Glutamatergic neuron (in vitro differentiated cells): ENCODE measurements around the gene SUGCT. TPM values are rescaled to one million over a fixed set of nuclear protein-coding genes. Genes with fewer than 3 reads are reported as not detected.

Experiments used
- DNase-seq: peaks from one replicate; pipeline ENCODE4 v3.0.0; 2022
- H3K27ac Mint-ChIP-seq: one replicate; pipeline ENCODE4 v1.8.0; 2020; ENCODE audit warnings: mild to moderate bottlenecking, mixed read lengths, inconsistent platforms; ENCODE audit not compliant: unreplicated experiment
- H3K27me3 Mint-ChIP-seq: one replicate; pipeline ENCODE4 v1.8.0; 2020; ENCODE audit warnings: mild to moderate bottlenecking, moderate library complexity, mixed read lengths, inconsistent platforms; ENCODE audit not compliant: unreplicated experiment
- H3K36me3 Mint-ChIP-seq: one replicate; pipeline ENCODE4 v1.8.0; 2020; ENCODE audit warnings: mild to moderate bottlenecking, mixed read lengths, inconsistent platforms; ENCODE audit not compliant: unreplicated experiment
- H3K4me1 Mint-ChIP-seq: one replicate; pipeline ENCODE4 v1.8.0; 2020; ENCODE audit warnings: mild to moderate bottlenecking, low read depth, mixed read lengths, inconsistent platforms; ENCODE audit not compliant: unreplicated experiment
- H3K4me3 Mint-ChIP-seq: one replicate; pipeline ENCODE4 v1.8.0; 2020; ENCODE audit warnings: mild to moderate bottlenecking, mixed read lengths, inconsistent platforms; ENCODE audit not compliant: unreplicated experiment
- H3K9me3 Mint-ChIP-seq: one replicate; pipeline ENCODE4 v1.8.0; 2020; ENCODE audit warnings: mild to moderate bottlenecking, moderate library complexity, mixed read lengths, inconsistent platforms; ENCODE audit not compliant: unreplicated experiment
- total RNA-seq: library from RNA; stranded (reverse); fragmentation: NEBNext Ultra II Directional; extraction: Animal tissue kit (Norgen Biotek cat#: 25700); gene quantifications from one replicate; pipeline ENCODE4 v1.2.1, GENCODE V29; 2021; ENCODE audit not compliant: unreplicated experiment
- TF ChIP-seq, protein P1 (sequence below): fragments of 200-600 bp; sonication (generic); IDR thresholded peaks from one replicate; pipeline ENCODE4 v1.5.0; 2021; ENCODE audit not compliant: partially characterized antibody, unreplicated experiment

Gene SUGCT
- total RNA-seq, 1 donor from 2014 or later: 1.2 TPM

GRCh38 chr7:40907286-40907685 lies 772.5 kb downstream of the SUGCT start:
- TF ChIP-seq, protein P1, sequence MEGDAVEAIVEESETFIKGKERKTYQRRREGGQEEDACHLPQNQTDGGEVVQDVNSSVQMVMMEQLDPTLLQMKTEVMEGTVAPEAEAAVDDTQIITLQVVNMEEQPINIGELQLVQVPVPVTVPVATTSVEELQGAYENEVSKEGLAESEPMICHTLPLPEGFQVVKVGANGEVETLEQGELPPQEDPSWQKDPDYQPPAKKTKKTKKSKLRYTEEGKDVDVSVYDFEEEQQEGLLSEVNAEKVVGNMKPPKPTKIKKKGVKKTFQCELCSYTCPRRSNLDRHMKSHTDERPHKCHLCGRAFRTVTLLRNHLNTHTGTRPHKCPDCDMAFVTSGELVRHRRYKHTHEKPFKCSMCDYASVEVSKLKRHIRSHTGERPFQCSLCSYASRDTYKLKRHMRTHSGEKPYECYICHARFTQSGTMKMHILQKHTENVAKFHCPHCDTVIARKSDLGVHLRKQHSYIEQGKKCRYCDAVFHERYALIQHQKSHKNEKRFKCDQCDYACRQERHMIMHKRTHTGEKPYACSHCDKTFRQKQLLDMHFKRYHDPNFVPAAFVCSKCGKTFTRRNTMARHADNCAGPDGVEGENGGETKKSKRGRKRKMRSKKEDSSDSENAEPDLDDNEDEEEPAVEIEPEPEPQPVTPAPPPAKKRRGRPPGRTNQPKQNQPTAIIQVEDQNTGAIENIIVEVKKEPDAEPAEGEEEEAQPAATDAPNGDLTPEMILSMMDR: no peak
- H3K27me3 Mint-ChIP-seq: no peaks in the 10 kb centered on the region
- no peaks in the 10 kb centered on the region for H3K36me3 Mint-ChIP-seq
- no peak overlapping the region for H3K27ac Mint-ChIP-seq
- no peaks in the 10 kb centered on the region for H3K4me1 Mint-ChIP-seq
- H3K4me3 Mint-ChIP-seq: no peak overlapping the region
- DNase-seq: no peak
- H3K9me3 Mint-ChIP-seq: no peaks in the 10 kb centered on the region

DNA sequence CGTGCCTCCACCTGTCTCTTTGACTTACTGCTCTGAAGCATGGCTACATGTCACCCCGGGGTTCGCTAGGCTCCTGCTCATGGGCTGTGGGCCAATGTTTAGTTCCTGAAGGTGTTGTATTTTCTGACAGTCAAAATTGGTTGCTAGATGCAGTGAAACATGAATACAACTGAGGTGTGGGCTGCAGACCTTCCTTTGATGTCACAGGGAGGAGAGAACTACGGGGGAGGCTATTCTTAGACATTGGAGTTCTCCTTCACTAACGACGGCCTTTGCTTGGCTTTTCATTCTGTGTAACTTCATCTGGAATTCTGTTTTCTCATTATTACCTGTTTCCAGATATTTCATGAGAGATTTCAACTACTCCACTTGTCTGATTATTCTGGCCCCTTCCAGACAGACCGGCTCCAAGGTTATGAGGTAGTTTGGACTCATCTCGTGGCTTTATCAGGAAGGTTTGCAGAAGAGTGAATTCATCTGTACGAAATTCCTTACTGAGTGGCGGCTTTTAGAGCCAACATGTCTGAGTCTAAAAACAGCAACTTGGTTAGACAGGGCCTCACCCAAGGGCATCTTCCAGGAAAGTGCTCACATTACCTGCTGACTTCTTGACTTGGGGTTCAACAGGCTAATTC lies 774.7 kb downstream of the SUGCT start:
- Mint-ChIP-seq H3K27ac (no peak overlapping the region), H3K27me3 (no peaks in the 10 kb centered on the region)

More for the DNA sequence above, 774.7 kb downstream of the SUGCT start:
- no peak for DNase-seq
- Mint-ChIP-seq H3K4me3 (no peak overlapping the region), H3K9me3 (no peaks in the 10 kb centered on the region), H3K36me3 (no peaks in the 10 kb centered on the region), H3K4me1 (no peaks in the 10 kb centered on the region)
- TF ChIP-seq, protein P1: no peak

Other genes starting within 250 kb of the SUGCT start
- gene CDK13, start 184.7 kb upstream of the SUGCT start, total RNA-seq: 53.2 TPM
- 29.9 TPM for gene MPLKIP, start 383 bp upstream of the SUGCT start, total RNA-seq